ENCODE measurements around the gene SLC14A1. TPM values are rescaled to one million over a fixed set of nuclear protein-coding genes. Genes with fewer than 3 reads are reported as not detected.

SLC14A1 gene
- total and polyA plus RNA-seq, 2 experiments from 2014 or later: 0.21 to 0.53 TPM

DNA sequence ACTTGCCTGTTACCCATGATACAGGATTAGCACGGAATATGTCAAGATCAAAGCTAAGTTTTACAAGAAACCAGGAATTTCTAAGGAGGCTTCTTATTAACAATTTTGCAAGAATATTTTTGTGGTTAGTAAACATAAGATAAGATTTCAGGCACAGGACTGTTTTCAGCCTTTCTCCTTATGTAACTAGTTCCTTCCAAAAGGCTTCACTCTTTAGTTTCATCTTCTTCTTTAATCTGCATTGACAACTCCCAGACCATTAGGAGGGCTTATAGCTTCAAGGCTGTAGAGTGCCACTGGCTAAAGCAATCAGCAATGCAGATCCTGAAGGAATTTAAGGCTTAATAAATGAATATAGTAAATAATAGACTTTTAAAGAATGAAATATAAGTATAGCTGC, 29.3 kb downstream of the SLC14A1 start (continued):
- TF ChIP-seq ZNF114 (CRISPR knock-in tag; IDR thresholded peaks at IDR 0.05) (no peak), CTCF (conservative IDR thresholded peaks at IDR 0.05; ENCODE audit: low read depth in 2 of 2) (no peak)

DNA sequence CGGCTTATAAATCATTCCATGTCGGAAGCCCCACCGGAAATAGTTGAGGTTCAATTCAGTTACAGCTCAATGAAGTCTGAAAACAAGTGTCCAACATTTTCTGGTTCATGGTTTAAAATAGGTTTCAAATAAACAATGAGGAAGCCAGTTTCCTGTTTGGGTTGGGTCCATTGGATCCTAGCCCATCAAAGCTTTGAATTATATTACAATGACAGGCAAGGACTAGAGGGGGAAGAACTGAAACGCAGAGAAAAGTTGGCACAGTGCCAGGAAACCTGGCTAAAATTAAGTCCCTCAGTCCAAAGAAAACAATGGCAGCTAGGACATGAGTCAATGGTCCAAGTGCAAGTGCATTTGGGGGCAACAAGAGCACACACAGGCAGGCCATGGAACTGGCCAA, 32.0 kb downstream of the SLC14A1 start:
- H3K27ac Mint-ChIP-seq: no peak overlapping the region
- Histone ChIP-seq H3K79me2 (replicated peaks; ENCODE audit: insufficient read depth) (no peaks in the 10 kb centered on the region), H3K27ac (ENCODE audit: low read depth) (no peak overlapping the region), H3K4me1 (ENCODE audit: insufficient read depth) (peaks cover 32% of the 10 kb centered on the region), H3K4me2 (no peak overlapping the region), H3K9me2 (ENCODE audit: insufficient read depth) (peaks cover 27% of the 10 kb centered on the region), H3K4me3 (no peak overlapping the region), H3K36me3 (ENCODE audit: insufficient read depth) (no peaks in the 10 kb centered on the region), H2AFZ (no peak overlapping the region), H4K20me1 (replicated peaks; ENCODE audit: insufficient read depth) (no peaks in the 10 kb centered on the region), H3F3A (replicated peaks; ENCODE audit: low read depth) (no peaks in the 10 kb centered on the region), H3K27me3 (ENCODE audit: insufficient read depth) (no peaks in the 10 kb centered on the region)
- no peak for DNase-seq (ENCODE audit: low spot score)
- peaks cover 14% of the 10 kb centered on the region for H3K27me3 Mint-ChIP-seq (ENCODE audit: insufficient read depth, low read depth, poor library complexity)
- H3K4me1 Mint-ChIP-seq: peaks cover 39% of the 10 kb centered on the region
- no peak for ATAC-seq
- H3K36me3 Mint-ChIP-seq (ENCODE audit: low read depth): peaks cover 36% of the 10 kb centered on the region
- no peak overlapping the region for H3K4me3 Mint-ChIP-seq
- H3K9me3 Mint-ChIP-seq: peaks cover 21% of the 10 kb centered on the region
- TF ChIP-seq CREB1 (CRISPR knock-in tag; IDR thresholded peaks at IDR 0.05; ENCODE audit: low read depth) (no peak), CTCF (conservative IDR thresholded peaks at IDR 0.05; ENCODE audit: low read depth in 2 of 2) (no peak), JUNB (IDR thresholded peaks at IDR 0.05; ENCODE audit: unreplicated experiment) (no peak), ZNF462 (CRISPR knock-in tag; IDR thresholded peaks at IDR 0.05) (no peak), EZH2phosphoT487 (IDR thresholded peaks at IDR 0.05; ENCODE audit: unreplicated experiment) (no peak), ZNF331 (CRISPR knock-in tag; IDR thresholded peaks at IDR 0.05; ENCODE audit: low read depth) (no peak), EZH2 (IDR thresholded peaks at IDR 0.05; ENCODE audit: low read depth, unreplicated experiment) (no peak)
- TF ChIP-seq, protein P1, sequence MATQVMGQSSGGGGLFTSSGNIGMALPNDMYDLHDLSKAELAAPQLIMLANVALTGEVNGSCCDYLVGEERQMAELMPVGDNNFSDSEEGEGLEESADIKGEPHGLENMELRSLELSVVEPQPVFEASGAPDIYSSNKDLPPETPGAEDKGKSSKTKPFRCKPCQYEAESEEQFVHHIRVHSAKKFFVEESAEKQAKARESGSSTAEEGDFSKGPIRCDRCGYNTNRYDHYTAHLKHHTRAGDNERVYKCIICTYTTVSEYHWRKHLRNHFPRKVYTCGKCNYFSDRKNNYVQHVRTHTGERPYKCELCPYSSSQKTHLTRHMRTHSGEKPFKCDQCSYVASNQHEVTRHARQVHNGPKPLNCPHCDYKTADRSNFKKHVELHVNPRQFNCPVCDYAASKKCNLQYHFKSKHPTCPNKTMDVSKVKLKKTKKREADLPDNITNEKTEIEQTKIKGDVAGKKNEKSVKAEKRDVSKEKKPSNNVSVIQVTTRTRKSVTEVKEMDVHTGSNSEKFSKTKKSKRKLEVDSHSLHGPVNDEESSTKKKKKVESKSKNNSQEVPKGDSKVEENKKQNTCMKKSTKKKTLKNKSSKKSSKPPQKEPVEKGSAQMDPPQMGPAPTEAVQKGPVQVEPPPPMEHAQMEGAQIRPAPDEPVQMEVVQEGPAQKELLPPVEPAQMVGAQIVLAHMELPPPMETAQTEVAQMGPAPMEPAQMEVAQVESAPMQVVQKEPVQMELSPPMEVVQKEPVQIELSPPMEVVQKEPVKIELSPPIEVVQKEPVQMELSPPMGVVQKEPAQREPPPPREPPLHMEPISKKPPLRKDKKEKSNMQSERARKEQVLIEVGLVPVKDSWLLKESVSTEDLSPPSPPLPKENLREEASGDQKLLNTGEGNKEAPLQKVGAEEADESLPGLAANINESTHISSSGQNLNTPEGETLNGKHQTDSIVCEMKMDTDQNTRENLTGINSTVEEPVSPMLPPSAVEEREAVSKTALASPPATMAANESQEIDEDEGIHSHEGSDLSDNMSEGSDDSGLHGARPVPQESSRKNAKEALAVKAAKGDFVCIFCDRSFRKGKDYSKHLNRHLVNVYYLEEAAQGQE (IDR thresholded peaks at IDR 0.05; ENCODE audit: unreplicated experiment): no peak
- TF ChIP-seq, protein P2, sequence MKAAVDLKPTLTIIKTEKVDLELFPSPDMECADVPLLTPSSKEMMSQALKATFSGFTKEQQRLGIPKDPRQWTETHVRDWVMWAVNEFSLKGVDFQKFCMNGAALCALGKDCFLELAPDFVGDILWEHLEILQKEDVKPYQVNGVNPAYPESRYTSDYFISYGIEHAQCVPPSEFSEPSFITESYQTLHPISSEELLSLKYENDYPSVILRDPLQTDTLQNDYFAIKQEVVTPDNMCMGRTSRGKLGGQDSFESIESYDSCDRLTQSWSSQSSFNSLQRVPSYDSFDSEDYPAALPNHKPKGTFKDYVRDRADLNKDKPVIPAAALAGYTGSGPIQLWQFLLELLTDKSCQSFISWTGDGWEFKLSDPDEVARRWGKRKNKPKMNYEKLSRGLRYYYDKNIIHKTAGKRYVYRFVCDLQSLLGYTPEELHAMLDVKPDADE (IDR thresholded peaks at IDR 0.05): no peak

All from GM23338 (cell line).